Omental fat pad (tissue), 4 donors: ENCODE measurements around the gene SLC8A3. TPM values are rescaled to one million over a fixed set of nuclear protein-coding genes. Genes with fewer than 3 reads are reported as not detected.

Experiments used
- ATAC-seq: fragments of 150-250 bp; one replicate; pipeline ENCODE4 v1.9.1; 2016; ENCODE audit warnings: mild to moderate bottlenecking, moderate library complexity; ENCODE audit not compliant: low FRiP score
- DNase-seq: peaks from one replicate; pipeline ENCODE4 v3.0.0-alpha.2; 2019; ENCODE audit warnings: low spot score
- total RNA-seq, 4 donors: library from RNA; depleted of rRNA; stranded (reverse); fragments of >200 nt; gene quantifications; one replicate each; pipeline ENCODE4 v1.1.0, GENCODE V29; 2016
- TF ChIP-seq, protein P1 (sequence below), 3 donors: fragments of 450-650 bp; IDR thresholded peaks; one replicate each; pipeline ENCODE4 v1.5.1; 2016 to 2017; ENCODE audit warnings: antibody characterized with exemption in 3 of 3, mild to moderate bottlenecking in 3 of 3, moderate library complexity in 2 of 3

Gene SLC8A3
- total RNA-seq, 4 donors from 2014 or later: 0.09 to 0.79 (median 0.24) TPM; not detected in 1

DNA sequence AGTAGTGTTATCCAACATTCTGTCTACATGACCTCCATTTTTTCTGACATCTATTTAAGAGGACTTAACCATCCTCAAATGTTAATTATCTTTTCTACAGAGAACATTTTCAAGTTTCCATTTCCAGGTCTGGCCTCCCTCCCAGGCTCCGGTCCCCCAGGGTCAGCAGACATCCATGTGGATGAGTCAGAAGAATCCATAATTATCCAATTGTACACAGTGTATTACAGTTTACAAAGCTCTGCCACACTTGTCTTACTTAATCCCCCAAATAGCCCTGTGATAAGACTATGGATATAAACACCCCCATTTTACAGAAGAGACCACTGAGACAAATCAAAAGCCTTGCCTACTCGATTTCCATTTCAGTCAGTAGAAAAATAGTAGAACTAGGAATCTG, 65.0 kb downstream of the SLC8A3 start:
- DNase-seq (no peak), ATAC-seq (no peak)
- TF ChIP-seq, protein P1, sequence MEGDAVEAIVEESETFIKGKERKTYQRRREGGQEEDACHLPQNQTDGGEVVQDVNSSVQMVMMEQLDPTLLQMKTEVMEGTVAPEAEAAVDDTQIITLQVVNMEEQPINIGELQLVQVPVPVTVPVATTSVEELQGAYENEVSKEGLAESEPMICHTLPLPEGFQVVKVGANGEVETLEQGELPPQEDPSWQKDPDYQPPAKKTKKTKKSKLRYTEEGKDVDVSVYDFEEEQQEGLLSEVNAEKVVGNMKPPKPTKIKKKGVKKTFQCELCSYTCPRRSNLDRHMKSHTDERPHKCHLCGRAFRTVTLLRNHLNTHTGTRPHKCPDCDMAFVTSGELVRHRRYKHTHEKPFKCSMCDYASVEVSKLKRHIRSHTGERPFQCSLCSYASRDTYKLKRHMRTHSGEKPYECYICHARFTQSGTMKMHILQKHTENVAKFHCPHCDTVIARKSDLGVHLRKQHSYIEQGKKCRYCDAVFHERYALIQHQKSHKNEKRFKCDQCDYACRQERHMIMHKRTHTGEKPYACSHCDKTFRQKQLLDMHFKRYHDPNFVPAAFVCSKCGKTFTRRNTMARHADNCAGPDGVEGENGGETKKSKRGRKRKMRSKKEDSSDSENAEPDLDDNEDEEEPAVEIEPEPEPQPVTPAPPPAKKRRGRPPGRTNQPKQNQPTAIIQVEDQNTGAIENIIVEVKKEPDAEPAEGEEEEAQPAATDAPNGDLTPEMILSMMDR (IDR thresholded peaks at IDR 0.05): no peak

DNA sequence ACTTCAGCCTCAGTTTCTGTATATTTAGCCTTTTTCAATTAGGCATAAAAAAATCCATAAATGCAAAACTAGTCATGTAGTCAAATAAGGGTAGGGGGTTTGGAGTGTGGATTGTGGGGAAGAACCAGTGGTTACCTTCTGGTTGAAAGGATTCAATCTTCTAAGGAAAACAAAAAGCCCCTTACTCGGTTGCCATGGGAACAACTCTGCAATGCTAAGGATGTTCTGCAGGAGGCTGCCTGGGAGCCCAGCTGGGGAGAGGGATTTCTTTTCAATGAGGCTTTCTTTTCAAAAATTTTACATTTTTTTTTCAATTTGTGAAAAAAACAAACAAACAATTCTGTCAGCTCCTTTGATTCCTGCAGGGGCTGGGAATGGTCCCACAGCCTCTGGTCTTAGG, 67.2 kb downstream of the SLC8A3 start:
- no peak for DNase-seq
- no peak for ATAC-seq
- TF ChIP-seq, protein P1 (IDR thresholded peaks at IDR 0.05): no peak

DNA sequence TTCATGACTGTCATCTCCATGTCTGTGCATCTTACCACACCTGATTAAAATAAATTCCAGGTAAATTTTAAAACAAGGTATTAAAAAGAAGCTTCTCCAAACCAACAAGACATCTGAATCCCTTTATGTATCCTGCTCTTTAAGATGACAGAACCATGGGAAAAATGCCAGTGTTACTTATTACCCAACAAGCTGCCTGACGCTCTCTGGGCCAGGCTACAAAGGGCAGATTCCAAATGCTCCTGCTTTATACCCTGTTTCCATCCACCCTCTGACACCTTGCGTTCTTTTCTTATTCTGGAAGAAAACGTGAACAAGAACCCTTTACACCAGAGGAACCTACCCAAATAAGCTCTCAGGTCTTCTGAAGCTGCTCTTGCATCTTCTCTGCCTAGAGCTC, 70.7 kb downstream of the SLC8A3 start:
- no peak for DNase-seq
- no peak for ATAC-seq
- TF ChIP-seq, protein P1 (IDR thresholded peaks at IDR 0.05): no peak

DNA sequence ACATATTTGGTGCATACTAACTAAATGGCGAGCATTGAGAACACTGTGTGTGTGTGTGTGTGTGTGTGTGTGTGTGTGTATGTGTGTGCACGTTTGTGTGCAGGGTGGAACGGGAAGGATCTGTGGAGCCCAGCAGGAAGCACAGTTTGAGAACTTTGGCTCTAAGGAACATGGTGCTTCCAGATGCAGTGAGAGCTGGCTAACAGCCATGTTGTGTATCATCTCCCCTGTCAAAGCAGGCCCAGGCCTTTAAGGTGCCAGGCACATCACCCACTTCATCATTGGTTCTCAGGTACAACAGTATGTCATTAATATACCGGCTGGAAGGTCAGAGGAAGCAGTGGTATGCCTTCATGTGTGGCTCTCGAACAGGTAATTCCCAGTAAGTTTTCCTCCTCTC, 72.5 kb downstream of the SLC8A3 start:
- ATAC-seq (no peak), DNase-seq (no peak)
- TF ChIP-seq, protein P1 (IDR thresholded peaks at IDR 0.05): no peak

DNA sequence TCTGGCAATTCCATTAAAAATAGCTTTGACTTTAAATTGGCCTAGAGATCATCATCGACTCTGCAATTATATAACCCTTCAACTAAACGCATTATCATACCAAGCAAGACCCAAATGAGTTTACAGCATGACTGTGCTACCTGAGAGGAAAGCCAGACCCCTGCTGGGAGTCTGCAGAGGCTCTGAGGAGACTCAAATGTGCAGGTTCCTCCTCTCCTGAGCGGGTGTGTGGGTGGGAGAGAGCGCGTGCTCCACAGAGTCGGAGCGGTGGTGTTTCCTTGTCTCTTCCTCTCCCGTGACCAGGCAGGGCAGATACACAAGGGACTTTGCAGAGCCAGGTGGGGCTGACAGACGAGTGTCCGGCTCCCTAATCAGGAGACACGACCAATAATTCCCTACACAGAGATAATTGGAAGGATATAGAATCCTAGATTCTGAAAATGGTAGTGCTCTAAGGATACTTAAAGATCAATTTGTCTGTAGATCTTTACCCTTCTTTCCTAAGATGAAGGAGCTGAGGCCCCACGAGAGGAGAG, 74.1 kb downstream of the SLC8A3 start:
- TF ChIP-seq, protein P1 (IDR thresholded peaks at IDR 0.05): no peak
- ATAC-seq (no peak), DNase-seq (no peak)

DNA sequence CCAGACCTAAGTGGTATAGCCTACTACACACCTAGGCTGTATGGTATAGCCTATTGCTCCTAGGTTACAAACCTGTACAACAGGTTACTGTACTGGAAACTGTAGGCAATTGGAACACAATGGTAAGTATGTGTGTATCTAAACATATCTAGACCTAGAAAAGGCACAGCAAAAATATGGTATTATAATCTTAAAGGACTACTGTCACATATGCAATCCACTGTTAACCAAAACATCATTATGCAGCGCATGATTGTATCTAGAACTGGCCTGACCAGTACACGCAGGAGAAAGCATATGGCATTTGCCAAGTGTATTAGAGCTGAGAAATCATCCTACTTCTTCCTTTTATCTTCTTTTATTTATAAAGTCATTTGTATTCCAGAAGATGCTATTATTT, 75.5 kb downstream of the SLC8A3 start:
- TF ChIP-seq, protein P1 (IDR thresholded peaks at IDR 0.05): no peak
- ATAC-seq (no peak), DNase-seq (no peak)

DNA sequence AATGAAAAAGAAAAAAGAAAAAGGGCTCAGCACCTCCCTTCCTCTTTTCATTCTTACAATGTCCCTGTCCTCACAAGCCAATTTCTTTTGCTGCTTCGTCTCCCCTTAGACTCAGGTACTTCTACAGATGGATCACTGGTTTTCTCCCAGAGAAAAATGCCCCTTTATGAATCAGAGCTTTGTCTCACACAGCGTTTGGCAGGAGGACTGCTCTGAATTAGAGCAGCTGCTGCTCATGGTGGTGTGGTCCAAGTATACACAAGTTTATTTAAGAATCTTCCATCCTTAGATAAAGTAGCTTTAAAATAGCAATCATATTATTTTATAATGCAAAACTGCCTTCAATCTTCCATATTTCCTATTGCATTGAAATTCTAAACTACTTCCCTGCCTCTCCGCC, 80.3 kb downstream of the SLC8A3 start:
- TF ChIP-seq, protein P1 (IDR thresholded peaks at IDR 0.05): no peak
- DNase-seq (no peak), ATAC-seq (no peak)
